Forelimb muscle (tissue), 1 donor: Measurements from ENCODE around the gene TPH2. TPM values are rescaled to one million over a fixed set of nuclear protein-coding genes. Genes with fewer than 3 reads are reported as not detected.

Source experiments
- DNase-seq: peaks from one replicate; pipeline ENCODE4 v3.0.0-alpha.2; 2013; ENCODE audit warnings: low read depth
- polyA plus RNA-seq: library from polyadenylated mRNA; unstranded; fragments of 120-200 nt; gene quantifications from one replicate; pipeline ENCODE4 v1.2.1, GENCODE V29; 2013; ENCODE audit not compliant: insufficient read length

Gene TPH2
- polyA plus RNA-seq: not detected

- peak; percentile 25 for DNase-seq
Measured at GRCh38 chr12:71938728-71939385, at the start of gene TPH2. Gene TPH2, plus strand, starts transcription at chr12:71938845. Its CDS starts 142 bp downstream, at chr12:71938987.

- DNase-seq: no peak
Measured at GRCh38 chr12:71890475-71890874, 48.2 kb upstream of the TPH2 start.

GRCh38 chr12:71892059-71892458 lies 46.6 kb upstream of the TPH2 start:
- DNase-seq: no peak

GRCh38 chr12:71896205-71896882 lies 42.3 kb upstream of the TPH2 start:
- no peak for DNase-seq

- DNase-seq: no peak
Measured at GRCh38 chr12:71900091-71900490, 38.6 kb upstream of the TPH2 start.

GRCh38 chr12:71904629-71905028 lies 34.0 kb upstream of the TPH2 start:
- DNase-seq: no peak

- no peak for DNase-seq
Measured at GRCh38 chr12:71935594-71935993, 3.1 kb upstream of the TPH2 start.

GRCh38 chr12:71940068-71940467 lies 1.4 kb downstream of the TPH2 start:
- no peak for DNase-seq

- DNase-seq: no peak
Measured at GRCh38 chr12:71941174-71941573, 2.5 kb downstream of the TPH2 start.

- DNase-seq: no peak
Measured at GRCh38 chr12:71942259-71942658, 3.6 kb downstream of the TPH2 start.

GRCh38 chr12:71942703-71943102 lies 4.1 kb downstream of the TPH2 start:
- no peak for DNase-seq

- DNase-seq: no peak
Measured at GRCh38 chr12:71945121-71945520, 6.5 kb downstream of the TPH2 start.

- DNase-seq: no peak
Measured at GRCh38 chr12:71945883-71946282, 7.2 kb downstream of the TPH2 start.

- no peak for DNase-seq
Measured at GRCh38 chr12:71947645-71948105, 9.0 kb downstream of the TPH2 start.

GRCh38 chr12:71948390-71948789 lies 9.7 kb downstream of the TPH2 start:
- DNase-seq: no peak

- DNase-seq: no peak
Measured at GRCh38 chr12:71949646-71950045, 11.0 kb downstream of the TPH2 start.

- DNase-seq: no peak
Measured at GRCh38 chr12:71950404-71950803, 11.8 kb downstream of the TPH2 start.

- DNase-seq: no peak
Measured at GRCh38 chr12:71950819-71951218, 12.2 kb downstream of the TPH2 start.

GRCh38 chr12:71954083-71954778 lies 15.6 kb downstream of the TPH2 start:
- no peak for DNase-seq

- DNase-seq: no peak
Measured at GRCh38 chr12:71954861-71955260, 16.2 kb downstream of the TPH2 start.

- DNase-seq: no peak
Measured at GRCh38 chr12:71955970-71956369, 17.3 kb downstream of the TPH2 start.

GRCh38 chr12:71958056-71958455 lies 19.4 kb downstream of the TPH2 start:
- DNase-seq: no peak

GRCh38 chr12:71958457-71958856 lies 19.8 kb downstream of the TPH2 start:
- DNase-seq: no peak
